Trophoblast cell (in vitro differentiated cells and primary cell): Measurements from ENCODE around the gene TSR1.

Experiments
- DNase-seq, 2 donors: peaks; one replicate each; pipeline ENCODE4 v3.0.0-alpha.2; 2016
- H2AFZ ChIP-seq: 2 replicates; pipeline ENCODE4 v1.6.1; 2013; ENCODE audit warnings: low read length, moderate library complexity, mild to moderate bottlenecking; ENCODE audit not compliant: insufficient read depth, poor library complexity
- H2AK5ac ChIP-seq: 2 replicates; pipeline ENCODE4 v1.6.1; 2013; ENCODE audit warnings: mild to moderate bottlenecking, low read length
- H2BK120ac ChIP-seq: 2 replicates; pipeline ENCODE4 v1.6.1; 2013; ENCODE audit warnings: low read length, mild to moderate bottlenecking, moderate library complexity; ENCODE audit not compliant: insufficient read depth, poor library complexity
- H2BK12ac ChIP-seq: 2 replicates; pipeline ENCODE4 v1.6.1; 2013; ENCODE audit warnings: mild to moderate bottlenecking, low read length, moderate library complexity
- H2BK5ac ChIP-seq: 2 replicates; pipeline ENCODE4 v1.6.1; 2013; ENCODE audit warnings: low read length, low read depth, moderate library complexity, mild to moderate bottlenecking; ENCODE audit not compliant: poor library complexity
- H3K14ac ChIP-seq: 2 replicates; pipeline ENCODE4 v1.6.1; 2013; ENCODE audit warnings: mild to moderate bottlenecking, low read length
- H3K18ac ChIP-seq: 2 replicates; pipeline ENCODE4 v1.6.1; 2013; ENCODE audit warnings: mild to moderate bottlenecking, low read length
- H3K23ac ChIP-seq: 2 replicates; pipeline ENCODE4 v1.6.1; 2013; ENCODE audit warnings: low read length
- H3K27ac ChIP-seq: 2 replicates; pipeline ENCODE4 v1.5.1; 2013; ENCODE audit warnings: low read depth, mild to moderate bottlenecking, inconsistent platforms, low read length, moderate library complexity
- H3K27me3 ChIP-seq: 2 replicates; pipeline ENCODE4 v1.6.1; 2013; ENCODE audit warnings: inconsistent platforms, mild to moderate bottlenecking, low read length, moderate library complexity; ENCODE audit not compliant: insufficient read depth
- H3K36me3 ChIP-seq, 2 experiments: 1 replicate in 1 of 2; 2 replicates in 1 of 2; pipeline ENCODE4 v1.6.1; 2013; ENCODE audit warnings: low read length in 2 of 2, mild to moderate bottlenecking in 2 of 2, moderate library complexity in 1 of 2; ENCODE audit not compliant: insufficient read depth in 2 of 2, control insufficient read depth in 1 of 2
- H3K4ac ChIP-seq: 2 replicates; pipeline ENCODE4 v1.6.1; 2013; ENCODE audit warnings: low read depth, mild to moderate bottlenecking, low read length, moderate library complexity
- H3K4me1 ChIP-seq, 2 experiments: 1 replicate in 1 of 2; 2 replicates in 1 of 2; pipeline ENCODE4 v1.6.1; 2013; ENCODE audit warnings: low read length in 2 of 2, mild to moderate bottlenecking in 2 of 2, moderate library complexity in 1 of 2; ENCODE audit not compliant: insufficient read depth in 2 of 2, control insufficient read depth in 1 of 2
- H3K4me2 ChIP-seq: 2 replicates; pipeline ENCODE4 v1.6.1; 2013; ENCODE audit warnings: inconsistent platforms, mild to moderate bottlenecking, low read length, moderate library complexity
- H3K4me3 ChIP-seq: 2 replicates; pipeline ENCODE4 v1.5.1; 2013; ENCODE audit warnings: mild to moderate bottlenecking, low read depth, low read length, inconsistent platforms
- H3K79me1 ChIP-seq: one replicate; pipeline ENCODE4 v1.6.1; 2013; ENCODE audit warnings: low read length
- H3K79me2 ChIP-seq: 2 replicates; pipeline ENCODE4 v1.6.1; 2013; ENCODE audit warnings: low read length, mild to moderate bottlenecking; ENCODE audit not compliant: control insufficient read depth, insufficient read depth, poor library complexity
- H3K9ac ChIP-seq: 2 replicates; pipeline ENCODE4 v1.6.1; 2013; ENCODE audit warnings: mild to moderate bottlenecking, low read length
- H3K9me3 ChIP-seq: 2 replicates; pipeline ENCODE4 v1.6.1; 2013; ENCODE audit warnings: low read depth, mild to moderate bottlenecking, control low read depth, inconsistent platforms, low read length; ENCODE audit not compliant: insufficient read depth
- H4K12ac ChIP-seq: 2 replicates; pipeline ENCODE4 v1.6.1; 2013; ENCODE audit warnings: low read depth, mild to moderate bottlenecking, low read length, moderate library complexity
- H4K8ac ChIP-seq: 2 replicates; pipeline ENCODE4 v1.6.1; 2013; ENCODE audit warnings: low read depth, mild to moderate bottlenecking, low read length, moderate library complexity
- H4K91ac ChIP-seq: one replicate; pipeline ENCODE4 v1.6.1; 2013; ENCODE audit warnings: low read depth, mild to moderate bottlenecking, low read length, moderate library complexity
- WGBS: extraction: QIAGEN DNeasy Blood & Tissue Kit; methylation state at CpG from one replicate; pipeline ENCODE4 v1.1.7; 2013; ENCODE audit warnings: missing lambda C conversion rate; ENCODE audit not compliant: insufficient read length, insufficient coverage; ENCODE audit errors: extremely low coverage; 5-methylcytosine and 5-hydroxymethylcytosine counted together

Gene TSR1

DNA sequence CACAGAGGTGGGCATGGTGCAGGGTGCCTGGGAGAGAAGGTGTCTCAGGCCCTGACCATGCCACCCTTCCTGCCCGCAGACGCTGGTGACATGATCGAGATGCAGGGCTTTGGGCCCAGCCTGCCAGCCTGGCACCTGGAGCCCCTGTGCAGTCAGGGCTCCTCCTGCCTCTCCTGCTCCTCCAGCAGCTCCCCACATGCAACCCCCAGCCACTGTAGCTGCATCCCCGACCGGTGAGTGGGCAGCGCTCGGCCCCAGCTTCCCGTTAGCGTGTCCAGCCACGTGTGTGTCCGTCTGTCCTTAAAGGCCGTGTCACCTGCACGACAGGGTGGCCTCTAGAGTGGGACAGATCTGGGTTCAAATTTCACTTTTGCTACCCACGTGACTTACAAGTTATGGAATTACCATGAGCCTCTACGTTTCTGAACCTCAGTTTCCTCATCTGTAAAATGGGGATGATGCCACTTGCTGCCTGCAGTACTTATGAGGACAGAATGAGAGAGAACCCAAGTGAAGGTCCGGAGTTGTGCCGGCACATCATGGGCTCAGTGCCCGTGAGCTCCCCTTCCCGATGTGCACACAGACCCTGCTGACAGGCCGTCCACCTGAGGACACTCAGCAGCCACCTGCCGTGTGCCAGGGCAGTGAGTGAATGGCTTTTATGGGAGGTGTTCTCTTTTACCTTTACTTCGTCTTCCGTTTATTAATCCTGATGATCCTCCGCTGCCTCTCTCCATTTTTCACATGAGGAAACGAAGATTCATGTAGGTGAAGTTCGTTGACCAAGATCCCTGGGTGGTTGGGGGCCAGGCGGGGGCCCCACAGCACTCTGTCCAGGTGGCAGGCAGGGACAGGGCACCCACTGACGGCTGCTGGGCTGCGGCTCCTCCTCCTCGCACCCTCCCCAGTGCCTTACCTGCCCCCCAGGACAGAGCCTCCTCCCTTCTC, 35.2 kb upstream of the TSR1 start:
- Histone ChIP-seq H2BK12ac (no peak overlapping the region), H4K91ac (no peak overlapping the region), H4K8ac (no peak overlapping the region), H3K27me3 (no peaks in the 10 kb centered on the region), H3K14ac (no peak overlapping the region), H3K4me3 (no peak overlapping the region), H2AFZ (no peak overlapping the region), H3K4me2 (no peak overlapping the region), H2BK5ac (no peak overlapping the region), H3K23ac (no peak overlapping the region), H3K27ac (no peak overlapping the region), H4K12ac (no peak overlapping the region), H3K79me2 (no peaks in the 10 kb centered on the region), H3K9me3 (peaks cover 3% of the 10 kb centered on the region), H3K79me1 (peaks cover 10% of the 10 kb centered on the region), H2BK120ac (no peak overlapping the region), H3K9ac (no peak overlapping the region), H3K36me3 (peaks cover 37 to 50% of the 10 kb centered on the region in 2 experiments), H2AK5ac (no peak overlapping the region), H3K4me1 (peaks cover 14 to 22% of the 10 kb centered on the region in 2 experiments), H3K18ac (no peak overlapping the region), H3K4ac (no peak overlapping the region)
- no peak for DNase-seq
- no CpG with 5 or more reads among the region's 30 CpGs for WGBS

DNA sequence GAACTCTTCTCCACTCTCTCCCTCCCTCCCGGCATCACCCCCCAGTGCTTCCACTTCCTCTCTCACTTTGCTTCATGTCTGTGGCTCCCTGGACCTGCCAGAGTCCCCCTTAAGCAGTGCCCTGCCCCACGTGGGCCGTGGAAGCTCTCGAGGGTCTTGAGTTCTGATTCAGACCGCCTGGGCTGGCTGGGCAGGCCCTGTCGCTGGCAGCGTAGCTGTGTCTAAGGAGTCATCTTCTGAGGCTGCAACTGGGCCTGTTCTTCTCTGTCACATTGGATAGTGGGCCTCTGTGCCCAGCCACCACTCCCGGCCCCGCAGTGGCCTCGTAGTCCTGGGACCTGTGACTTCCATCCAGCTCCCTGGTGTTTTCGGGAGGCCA, 33.9 kb upstream of the TSR1 start:
- Histone ChIP-seq H4K8ac (no peak overlapping the region), H3K4me3 (no peak overlapping the region), H3K4me1 (peaks cover 8 to 10% of the 10 kb centered on the region in 2 experiments), H4K91ac (no peak overlapping the region), H3K14ac (no peak overlapping the region), H3K4me2 (no peak overlapping the region), H4K12ac (no peak overlapping the region), H3K27ac (no peak overlapping the region), H2AK5ac (no peak overlapping the region), H2BK120ac (no peak overlapping the region), H3K79me1 (peaks cover 2% of the 10 kb centered on the region), H2BK12ac (no peak overlapping the region), H3K9ac (no peak overlapping the region), H3K36me3 (peaks cover 36 to 48% of the 10 kb centered on the region in 2 experiments), H3K79me2 (no peaks in the 10 kb centered on the region), H3K18ac (no peak overlapping the region), H2AFZ (no peak overlapping the region), H3K9me3 (peaks cover 3% of the 10 kb centered on the region), H2BK5ac (no peak overlapping the region), H3K27me3 (no peaks in the 10 kb centered on the region), H3K23ac (no peak overlapping the region), H3K4ac (no peak overlapping the region)
- no CpG with 5 or more reads among the region's 11 CpGs for WGBS
- DNase-seq: no peak

DNA sequence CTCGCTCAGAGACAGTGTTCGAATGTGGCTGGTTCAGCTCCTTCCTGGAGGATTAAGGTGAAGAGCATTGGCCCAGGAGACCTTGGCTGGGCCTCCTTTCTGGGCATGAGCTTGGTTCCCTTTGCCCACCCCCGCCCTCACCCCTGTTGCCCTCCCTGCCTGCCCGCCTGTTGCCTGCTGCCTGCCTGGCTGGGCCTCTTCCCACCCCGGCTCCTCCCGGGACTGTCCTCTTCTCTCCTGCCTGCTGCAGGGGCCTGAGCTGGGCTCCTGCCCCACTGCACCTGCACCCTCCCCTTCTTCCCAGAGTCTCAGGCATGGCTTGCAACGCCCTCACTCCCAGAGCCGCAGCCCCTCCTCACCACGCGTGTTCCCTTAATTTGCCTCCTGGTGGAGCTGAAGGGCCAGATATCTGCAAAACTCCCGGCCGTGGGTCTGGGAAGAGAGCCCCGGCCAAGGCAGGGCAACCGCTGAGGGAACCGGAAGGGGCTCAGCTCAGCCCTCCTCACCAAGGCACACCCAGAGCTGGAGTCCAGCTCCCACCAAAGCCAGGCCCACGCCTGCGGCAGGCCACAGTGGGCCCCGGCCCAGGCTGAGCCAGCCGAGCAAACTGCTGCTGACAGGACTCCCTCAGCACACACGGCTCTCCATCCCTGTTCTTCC, 33.4 kb upstream of the TSR1 start:
- Histone ChIP-seq H3K18ac (no peak overlapping the region), H2BK12ac (no peak overlapping the region), H3K9ac (no peak overlapping the region), H3K4me1 (peaks cover 5% of the 10 kb centered on the region in 2 experiments), H4K91ac (no peak overlapping the region), H3K14ac (no peak overlapping the region), H3K23ac (no peak overlapping the region), H3K79me2 (no peaks in the 10 kb centered on the region), H3K4ac (no peak overlapping the region), H2AFZ (no peak overlapping the region), H2BK120ac (no peak overlapping the region), H3K79me1 (no peaks in the 10 kb centered on the region), H2BK5ac (no peak overlapping the region), H3K9me3 (peaks cover 3% of the 10 kb centered on the region), H3K36me3 (peaks cover 41 to 53% of the 10 kb centered on the region in 2 experiments), H3K27me3 (no peaks in the 10 kb centered on the region), H3K4me3 (no peak overlapping the region), H4K12ac (no peak overlapping the region), H3K4me2 (no peak overlapping the region), H4K8ac (no peak overlapping the region), H2AK5ac (no peak overlapping the region), H3K27ac (no peak overlapping the region)
- WGBS: no CpG with 5 or more reads among the region's 20 CpGs
- no peak for DNase-seq

DNA sequence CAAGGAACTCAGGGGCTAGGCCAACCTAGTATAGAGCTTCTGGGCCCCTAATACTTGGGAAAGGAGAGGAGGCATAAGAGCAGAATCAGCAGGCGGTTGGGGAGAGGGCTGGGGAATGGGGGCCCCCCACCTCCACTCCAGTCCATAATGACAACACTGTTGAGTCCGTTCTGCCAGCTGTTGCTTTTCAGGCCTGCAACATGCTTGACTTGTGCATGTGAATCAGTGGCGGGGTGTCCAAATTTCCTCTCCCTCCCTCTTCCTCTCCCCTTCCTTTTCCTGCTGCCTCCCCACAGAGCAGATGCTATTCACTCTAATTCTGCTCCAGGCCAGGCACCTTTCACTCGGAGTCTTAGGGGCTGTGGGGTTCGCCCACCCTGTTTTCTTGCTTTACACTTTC, 32.8 kb upstream of the TSR1 start:
- WGBS: no CpG with 5 or more reads among the region's 5 CpGs

More for the DNA sequence above, 32.8 kb upstream of the TSR1 start:
- no peak overlapping the region for H3K4me2 ChIP-seq
- no peaks in the 10 kb centered on the region for H3K79me1 ChIP-seq
- no peak overlapping the region for H3K4ac ChIP-seq
- no peak overlapping the region for H4K8ac ChIP-seq
- no peak overlapping the region for H2AFZ ChIP-seq
- no peaks in the 10 kb centered on the region for H3K4me1 ChIP-seq
- no peak overlapping the region for H3K23ac ChIP-seq
- no peak overlapping the region for H4K91ac ChIP-seq
- H3K79me2 ChIP-seq: no peaks in the 10 kb centered on the region
- no peak overlapping the region for H2BK5ac ChIP-seq
- H3K18ac ChIP-seq: no peak overlapping the region
- H2BK120ac ChIP-seq: no peak overlapping the region
- no peak overlapping the region for H4K12ac ChIP-seq
- H3K4me3 ChIP-seq: no peak overlapping the region
- H3K9ac ChIP-seq: no peak overlapping the region
- H3K36me3 ChIP-seq: peaks cover 47 to 60% of the 10 kb centered on the region in 2 experiments
- peaks cover 3% of the 10 kb centered on the region for H3K9me3 ChIP-seq
- H3K14ac ChIP-seq: no peak overlapping the region
- no peaks in the 10 kb centered on the region for H3K27me3 ChIP-seq
- DNase-seq: no peak
- H2AK5ac ChIP-seq: no peak overlapping the region
- H2BK12ac ChIP-seq: no peak overlapping the region
- H3K27ac ChIP-seq: no peak overlapping the region
